Measurements from ENCODE around the gene DLGAP1. TPM values are rescaled to one million over a fixed set of nuclear protein-coding genes. Genes with fewer than 3 reads are reported as not detected.

Gene DLGAP1
- total RNA-seq, 1 donor from 2014 or later, result 0.05 TPM

DNA sequence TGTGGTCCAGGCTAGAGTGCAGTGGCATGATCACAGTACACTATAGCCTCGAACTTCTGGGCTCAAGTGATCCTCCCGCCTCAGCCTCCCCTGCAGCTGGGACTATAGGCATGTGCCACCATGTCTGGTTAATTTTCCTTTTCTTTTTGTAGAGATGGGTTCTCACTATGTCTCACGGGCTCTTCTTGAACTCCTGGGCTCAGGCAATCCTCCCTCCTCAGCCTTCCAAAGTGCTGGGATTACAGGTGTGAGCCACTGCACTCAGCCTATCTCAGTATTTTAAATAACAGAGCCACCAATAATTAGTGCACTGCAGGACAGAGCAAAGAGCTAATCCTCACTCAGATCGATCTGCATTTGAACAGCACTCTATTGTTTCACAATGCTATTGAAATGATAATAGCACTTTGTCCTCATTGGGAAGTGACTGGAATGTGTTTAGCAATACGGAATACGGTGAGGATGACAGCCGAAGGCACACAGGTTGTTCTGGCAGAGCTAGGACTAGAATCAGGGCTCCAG is 335.9 kb downstream of the DLGAP1 start:
- H3K27me3 ChIP-seq (ENCODE audit: low read depth), result peaks cover 9% of the 10 kb centered on the region
- no peak for DNase-seq
- no peaks in the 10 kb centered on the region for H3K36me3 ChIP-seq
- no peak for TF ChIP-seq CTCF (IDR thresholded peaks at IDR 0.05; ENCODE audit: borderline replicate concordance)
- H3K27ac ChIP-seq (replicated peaks), result no peak overlapping the region
- intact Hi-C loops (cut with micrococcal nuclease), result no loop called here
- peaks cover 6% of the 10 kb centered on the region for H3K9me3 ChIP-seq (replicated peaks)
- no peak overlapping the region for H3K4me3 ChIP-seq
- no peaks in the 10 kb centered on the region for H3K4me1 ChIP-seq

DNA sequence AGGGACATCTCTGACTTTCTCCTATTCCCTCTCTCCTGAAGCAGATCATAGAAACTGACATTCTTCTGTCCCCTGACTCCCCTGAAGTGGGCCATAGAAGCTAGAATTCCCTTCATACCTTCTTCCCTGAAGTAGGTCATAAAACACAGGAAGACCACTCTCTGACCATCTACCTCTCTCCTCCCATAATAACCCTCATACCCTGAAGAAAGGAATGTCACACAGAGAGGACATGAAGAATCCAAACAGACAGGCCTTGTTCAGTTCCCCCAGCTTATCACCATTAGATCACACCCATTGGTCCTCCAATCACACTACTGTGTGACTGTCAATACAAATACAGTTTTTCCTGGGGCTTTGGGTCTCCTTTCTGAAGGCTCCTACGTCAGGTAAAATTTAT is 347.1 kb downstream of the DLGAP1 start:
- intact Hi-C loops (cut with micrococcal nuclease), result no loop called here
- Histone ChIP-seq H3K27me3 (ENCODE audit: low read depth) (no peaks in the 10 kb centered on the region), H3K27ac (replicated peaks) (no peak overlapping the region), H3K4me1 (no peaks in the 10 kb centered on the region), H3K9me3 (replicated peaks) (peaks cover 4% of the 10 kb centered on the region), H3K36me3 (no peaks in the 10 kb centered on the region), H3K4me3 (no peak overlapping the region)
- TF ChIP-seq CTCF (IDR thresholded peaks at IDR 0.05; ENCODE audit: borderline replicate concordance), result no peak
- no peak for DNase-seq

- no peak overlapping the region for H3K27ac ChIP-seq (replicated peaks)
- no peaks in the 10 kb centered on the region for H3K27me3 ChIP-seq (ENCODE audit: low read depth)
- H3K4me3 ChIP-seq, result no peak overlapping the region
- TF ChIP-seq CTCF (IDR thresholded peaks at IDR 0.05; ENCODE audit: borderline replicate concordance), result no peak
- H3K36me3 ChIP-seq, result no peaks in the 10 kb centered on the region
- DNase-seq, result no peak
- no peaks in the 10 kb centered on the region for H3K9me3 ChIP-seq (replicated peaks)
- intact Hi-C loops (cut with micrococcal nuclease), result no loop called here
- no peaks in the 10 kb centered on the region for H3K4me1 ChIP-seq
These were observed 348.0 kb downstream of the DLGAP1 start for GRCh38 chr18:4107049-4107467.

DNA sequence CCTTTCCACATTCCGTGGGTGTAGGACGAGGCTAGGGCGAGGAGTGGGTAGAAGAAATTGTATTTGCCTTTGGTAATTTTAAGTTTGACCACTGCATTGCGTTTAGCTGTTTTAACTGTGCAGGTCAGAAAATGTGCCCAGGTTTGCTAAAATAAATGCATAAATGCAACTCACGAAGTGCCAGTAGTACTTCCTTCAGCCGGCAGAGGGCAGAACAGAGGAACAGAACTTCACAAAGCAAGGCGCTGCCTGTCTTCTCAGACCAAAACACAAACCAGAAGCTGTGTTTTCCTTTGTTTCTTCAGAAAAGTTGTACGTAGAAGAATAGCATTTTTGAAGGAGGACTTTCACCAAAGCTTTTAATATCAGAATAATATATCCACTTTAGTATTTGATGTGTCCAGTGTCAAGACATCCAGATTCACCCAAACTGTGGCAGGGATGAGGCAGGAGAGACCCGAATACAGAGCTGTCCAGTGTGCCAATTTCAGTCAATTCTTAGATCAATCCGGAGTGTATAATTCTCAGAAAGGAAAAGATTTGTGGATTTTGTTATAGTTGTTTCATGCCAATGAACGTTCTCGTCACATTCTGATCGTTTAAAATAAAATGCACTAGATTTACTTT is 348.6 kb downstream of the DLGAP1 start:
- H3K27ac ChIP-seq (replicated peaks), result no peak overlapping the region
- no peaks in the 10 kb centered on the region for H3K4me1 ChIP-seq
- no peak overlapping the region for H3K4me3 ChIP-seq
- H3K27me3 ChIP-seq (ENCODE audit: low read depth), result no peaks in the 10 kb centered on the region
- intact Hi-C loops (cut with micrococcal nuclease), result no loop called here
- H3K36me3 ChIP-seq, result no peaks in the 10 kb centered on the region
- TF ChIP-seq CTCF (IDR thresholded peaks at IDR 0.05; ENCODE audit: borderline replicate concordance), result peak; percentile 81
- H3K9me3 ChIP-seq (replicated peaks), result no peaks in the 10 kb centered on the region
- peak; percentile 47 for DNase-seq

GRCh38 chr18:4102901-4103300 is 352.2 kb downstream of the DLGAP1 start:
- H3K4me1 ChIP-seq, result no peaks in the 10 kb centered on the region
- TF ChIP-seq CTCF (IDR thresholded peaks at IDR 0.05; ENCODE audit: borderline replicate concordance), result no peak
- intact Hi-C loops (cut with micrococcal nuclease), result no loop called here
- H3K36me3 ChIP-seq, result no peaks in the 10 kb centered on the region
- DNase-seq, result no peak
- no peak overlapping the region for H3K27ac ChIP-seq (replicated peaks)
- H3K9me3 ChIP-seq (replicated peaks), result peaks cover 8% of the 10 kb centered on the region
- no peaks in the 10 kb centered on the region for H3K27me3 ChIP-seq (ENCODE audit: low read depth)
- H3K4me3 ChIP-seq, result no peak overlapping the region
